HG02798 (cell line): ENCODE measurements around the gene GATAD1.
"Not testable (repeated sequence)": the region's sequence is repeated elsewhere in the genome, so short reads cannot be mapped to it uniquely, and the experiment has no call there.

Experiments used
- ATAC-seq: cut with Tn5 transposase; IDR thresholded peaks from one replicate; pipeline ENCODE4 v1.9.1; 2021; ENCODE audit warnings: mild to moderate bottlenecking; ENCODE audit not compliant: unreplicated experiment, poor library complexity

Gene GATAD1, protein sequence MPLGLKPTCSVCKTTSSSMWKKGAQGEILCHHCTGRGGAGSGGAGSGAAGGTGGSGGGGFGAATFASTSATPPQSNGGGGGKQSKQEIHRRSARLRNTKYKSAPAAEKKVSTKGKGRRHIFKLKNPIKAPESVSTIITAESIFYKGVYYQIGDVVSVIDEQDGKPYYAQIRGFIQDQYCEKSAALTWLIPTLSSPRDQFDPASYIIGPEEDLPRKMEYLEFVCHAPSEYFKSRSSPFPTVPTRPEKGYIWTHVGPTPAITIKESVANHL

DNA sequence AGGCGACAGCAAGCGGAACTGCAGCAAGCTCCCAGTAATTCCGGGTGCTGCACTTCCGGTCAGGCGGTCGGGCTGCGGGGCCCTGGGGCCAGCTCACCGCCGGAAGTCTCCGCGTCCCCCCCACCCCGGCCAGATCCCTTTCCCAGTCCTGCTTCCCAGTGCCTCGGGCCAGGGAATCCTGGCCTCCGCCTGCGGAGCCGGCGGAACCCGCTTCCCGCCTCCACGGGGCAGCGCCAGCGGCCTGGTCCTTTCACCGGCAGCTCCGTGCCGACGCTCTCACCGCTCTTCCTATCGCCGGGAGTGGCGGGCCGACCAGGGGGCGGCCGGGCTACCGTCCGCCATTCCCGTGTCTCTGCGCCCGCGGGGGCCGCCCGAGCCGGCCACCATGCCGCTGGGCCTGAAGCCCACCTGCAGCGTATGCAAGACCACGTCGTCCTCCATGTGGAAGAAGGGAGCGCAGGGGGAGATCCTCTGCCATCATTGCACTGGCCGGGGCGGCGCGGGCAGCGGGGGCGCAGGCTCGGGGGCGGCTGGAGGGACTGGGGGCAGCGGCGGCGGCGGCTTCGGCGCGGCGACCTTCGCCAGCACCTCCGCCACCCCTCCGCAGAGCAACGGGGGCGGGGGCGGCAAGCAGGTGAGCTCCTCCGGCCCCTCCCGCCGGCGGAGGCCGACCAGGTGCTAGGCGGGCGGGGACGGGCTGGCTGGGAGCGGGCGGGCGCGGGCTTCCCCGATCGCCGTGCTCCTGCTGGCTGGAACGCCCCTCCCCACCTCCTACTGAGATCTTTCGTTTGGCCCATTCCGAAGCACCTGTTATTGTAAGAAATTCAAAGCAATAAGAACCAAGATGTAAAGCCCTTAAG, at the start of gene GATAD1:
TSS of gene GATAD1 (plus strand) at position 138 of the 860 bp plus-strand sequence. CDS start at position 386, 248 bp downstream.
- ATAC-seq = peak; percentile 94

DNA sequence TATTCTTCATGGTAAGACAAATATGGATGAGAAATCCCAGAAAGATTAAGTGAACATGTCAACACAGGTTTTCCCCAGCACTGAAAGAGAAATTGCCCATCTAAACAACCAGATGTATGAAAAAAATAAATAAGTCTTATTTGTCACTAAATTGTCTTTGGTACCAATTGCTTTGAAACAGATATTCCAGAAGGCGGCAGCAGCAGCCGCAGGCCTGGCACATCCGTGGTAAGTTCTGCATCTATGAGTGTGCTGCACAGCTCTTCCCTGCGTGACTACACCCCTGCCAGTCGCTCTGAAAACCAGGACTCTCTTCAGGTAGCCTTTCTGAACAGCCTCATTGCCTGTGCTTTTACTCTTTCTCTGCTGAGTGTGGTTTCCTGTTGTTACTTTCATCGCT, 49.7 kb upstream of the GATAD1 start:
- ATAC-seq = no peak

DNA sequence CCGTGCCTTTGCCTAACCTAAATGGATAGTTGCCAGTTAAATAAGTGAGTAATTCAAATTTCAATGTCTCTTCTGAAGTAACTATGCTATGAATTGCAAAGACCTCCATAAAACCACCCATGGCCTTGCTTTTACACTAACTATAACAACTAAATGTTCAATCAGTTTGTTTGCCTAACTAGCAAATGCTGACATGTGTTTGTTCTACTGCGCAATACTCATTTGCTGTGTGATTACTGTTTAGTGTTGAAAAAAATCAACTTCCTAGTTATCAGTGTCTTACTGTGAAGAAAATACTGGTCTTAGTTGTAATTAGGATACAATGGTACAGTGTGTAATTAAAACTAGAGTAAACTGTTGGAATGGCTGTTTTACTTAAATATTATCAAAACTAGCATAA, 47.3 kb upstream of the GATAD1 start:
- no peak for ATAC-seq

DNA sequence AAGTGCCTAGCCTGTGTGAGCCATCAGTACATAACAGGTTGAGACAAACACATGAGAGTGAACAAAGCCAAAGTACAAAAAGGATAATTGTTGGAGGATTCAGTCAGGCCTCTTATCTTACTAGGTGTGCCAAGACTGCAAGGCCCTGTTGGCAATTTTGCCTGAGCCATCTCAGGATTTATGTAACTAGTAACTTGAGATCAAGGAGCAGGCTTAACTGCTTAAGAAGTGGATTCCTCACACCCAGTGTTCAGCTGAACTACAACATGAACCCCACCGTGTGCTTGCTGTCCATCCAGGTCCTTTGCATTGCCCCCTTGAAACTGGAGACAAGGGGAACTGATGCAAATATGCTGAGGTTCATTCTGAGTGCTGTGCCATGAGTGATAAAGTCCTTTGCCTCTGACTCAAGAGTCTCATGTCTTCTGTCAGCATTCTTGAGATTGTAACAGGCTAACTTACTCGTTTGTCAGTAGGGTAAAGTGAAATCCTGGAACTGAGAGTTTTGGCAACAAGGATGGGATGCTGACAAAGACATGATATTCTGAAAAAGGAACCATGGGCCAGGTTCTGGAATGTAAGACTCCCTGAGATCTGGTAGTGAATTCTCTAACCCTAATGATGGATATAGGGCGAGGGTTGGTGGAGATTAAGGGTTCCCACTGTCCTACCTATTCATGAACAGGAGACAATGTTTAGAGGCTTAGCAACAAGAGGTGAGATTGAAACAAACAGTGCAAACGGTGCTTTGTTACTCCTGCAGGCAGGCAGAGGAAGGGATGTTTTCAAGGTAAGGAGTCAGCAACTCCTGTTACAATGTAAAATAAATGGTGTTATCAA, 44.1 kb upstream of the GATAD1 start:
- ATAC-seq = no peak

DNA sequence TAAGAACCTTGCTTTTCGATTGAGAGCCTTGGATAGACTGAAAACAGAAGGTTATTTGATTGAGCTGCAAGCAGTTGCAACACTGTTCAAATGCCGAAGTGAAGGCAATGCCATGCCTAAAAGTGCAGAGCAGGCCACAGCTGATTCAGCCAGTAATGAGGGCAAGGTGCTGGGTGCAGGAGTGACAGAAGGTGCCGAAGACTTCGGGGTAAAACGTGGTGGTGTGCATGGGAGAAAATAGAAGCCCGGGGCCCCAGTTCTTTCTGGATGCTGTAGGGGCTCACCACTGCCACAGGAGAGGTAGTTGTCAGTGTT, 43.6 kb upstream of the GATAD1 start:
- no peak for ATAC-seq

DNA sequence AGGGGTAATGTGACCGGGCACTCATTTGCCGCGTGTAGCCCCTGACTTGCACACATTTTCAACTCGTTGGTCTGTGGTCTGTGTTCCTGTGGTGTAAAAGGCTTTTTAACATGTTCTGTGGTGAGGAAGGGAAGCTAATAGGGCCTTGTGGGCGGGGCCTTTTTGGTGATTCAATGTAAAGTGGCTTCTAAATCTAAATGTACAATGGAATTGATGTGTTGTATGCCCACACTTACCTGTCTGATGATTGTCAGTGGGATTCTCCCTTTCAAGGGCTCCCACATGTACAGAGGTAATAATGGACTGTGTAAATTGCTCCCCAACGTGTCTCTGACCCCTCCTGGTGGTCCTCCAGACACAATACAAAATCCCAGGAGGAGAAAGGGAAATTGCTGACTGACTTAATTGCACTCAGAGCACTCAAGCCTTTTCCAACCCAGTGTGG, 43.1 kb upstream of the GATAD1 start:
- no peak for ATAC-seq

DNA sequence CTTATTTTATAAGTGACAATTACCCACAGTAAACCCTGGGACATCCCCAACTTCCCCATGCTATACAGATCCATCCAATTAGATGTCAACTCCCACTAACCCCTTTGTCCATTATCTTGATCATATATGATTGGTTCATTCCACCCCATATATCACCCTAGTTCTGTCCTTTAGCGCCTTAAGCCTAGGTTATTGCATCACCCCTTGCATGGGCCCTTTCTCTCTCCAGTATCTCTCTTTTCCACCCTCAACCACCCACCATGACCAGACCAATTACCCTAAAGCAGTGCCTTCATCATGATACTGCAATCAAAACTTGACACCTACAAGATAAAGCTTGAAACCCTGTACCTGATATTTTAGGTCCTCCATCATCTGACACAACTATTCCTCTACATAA, 37.9 kb upstream of the GATAD1 start:
- no peak for ATAC-seq

DNA sequence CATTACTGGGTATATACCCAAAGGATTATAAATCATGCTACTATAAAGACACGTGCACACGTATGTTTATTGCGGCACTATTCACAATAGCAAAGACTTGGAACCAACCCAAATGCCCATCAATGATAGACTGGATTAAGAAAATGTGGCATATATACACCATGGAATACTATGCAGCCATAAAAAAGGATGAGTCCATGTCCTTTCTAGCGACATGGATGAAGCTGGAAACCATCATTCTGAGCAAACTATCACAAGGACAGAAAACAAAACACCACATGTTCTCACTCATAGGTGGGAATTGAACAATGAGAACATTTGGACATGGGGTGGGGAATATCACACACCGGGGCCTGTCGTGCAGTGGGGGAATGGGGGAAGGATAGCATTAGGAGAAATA, 37.1 kb upstream of the GATAD1 start:
- ATAC-seq = not testable (repeated sequence)

DNA sequence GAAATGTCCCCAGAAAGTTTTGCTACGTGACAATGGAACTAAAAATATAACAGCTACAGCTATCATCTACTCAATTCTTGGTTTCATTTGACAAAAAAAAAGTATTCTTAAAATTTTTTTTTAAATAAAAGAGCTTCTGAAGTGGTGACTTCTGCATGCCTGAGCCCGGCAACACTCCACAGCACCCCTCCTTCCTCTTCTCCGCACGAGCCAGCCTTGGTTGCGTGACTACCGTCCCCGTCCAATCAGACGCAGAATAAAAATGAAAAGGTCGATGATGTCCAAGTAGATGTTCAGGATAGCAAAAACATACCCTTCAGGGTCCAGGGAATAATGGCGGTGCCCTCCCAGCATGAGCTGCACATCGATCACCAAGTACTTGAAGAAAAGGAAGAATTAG, 34.5 kb upstream of the GATAD1 start:
- ATAC-seq = no peak

DNA sequence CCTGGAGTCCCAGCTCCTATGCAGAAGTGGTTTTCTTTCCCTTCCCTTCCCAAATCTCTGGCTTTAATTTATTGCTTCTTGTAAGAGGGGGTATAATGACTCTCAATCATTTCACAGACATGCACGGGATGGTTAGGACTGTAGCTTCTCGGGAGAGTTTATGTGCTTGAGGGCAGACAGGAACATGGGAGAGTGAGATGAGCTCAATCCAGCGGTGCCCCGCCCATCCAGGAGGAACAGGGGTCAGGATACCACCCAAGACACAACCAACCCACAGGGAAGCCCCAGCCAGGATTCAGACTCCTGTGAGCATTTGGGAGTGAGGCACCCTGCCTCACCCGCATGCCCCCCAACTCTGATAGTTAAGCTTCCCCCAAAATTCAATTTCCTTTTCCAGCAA, 33.7 kb upstream of the GATAD1 start:
- no peak for ATAC-seq

DNA sequence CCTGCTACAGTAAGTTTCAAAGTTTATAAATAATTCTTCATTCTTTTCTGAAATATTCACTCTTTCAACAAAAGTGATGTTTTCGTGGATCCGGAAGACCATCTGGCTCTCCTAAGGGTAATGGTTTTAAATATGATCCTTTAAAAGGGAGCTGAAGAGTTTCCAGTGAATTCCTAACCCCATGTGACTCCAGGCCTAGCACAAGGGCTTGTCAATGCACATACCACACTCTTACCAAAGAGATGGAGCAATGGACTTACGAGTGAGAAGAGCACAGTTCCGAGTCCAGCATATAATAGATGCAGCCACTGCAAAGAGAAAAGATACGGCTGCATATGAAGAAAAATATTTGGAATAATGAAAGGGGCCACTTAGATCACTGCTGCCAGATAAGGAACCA, 32.1 kb upstream of the GATAD1 start:
- ATAC-seq = no peak

DNA sequence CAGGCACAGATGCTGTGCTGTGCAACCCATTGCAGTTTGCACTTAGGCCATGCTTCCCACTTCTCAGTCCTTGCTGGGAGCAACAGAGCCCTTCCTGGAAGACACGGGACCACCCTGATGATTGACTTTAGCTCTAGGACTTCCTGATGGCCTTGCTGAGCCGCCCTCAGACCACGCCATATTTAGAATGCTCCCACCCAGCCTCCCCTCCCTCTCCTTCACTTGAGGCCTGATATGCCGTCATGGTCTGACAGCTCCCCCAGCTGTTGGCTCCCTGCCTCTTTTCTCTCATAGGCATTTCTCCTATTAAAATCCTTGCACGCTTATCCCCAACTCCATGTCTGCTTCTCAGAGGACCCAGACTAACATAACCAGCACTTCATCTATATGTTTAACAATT, 29.4 kb upstream of the GATAD1 start:
- ATAC-seq = no peak

DNA sequence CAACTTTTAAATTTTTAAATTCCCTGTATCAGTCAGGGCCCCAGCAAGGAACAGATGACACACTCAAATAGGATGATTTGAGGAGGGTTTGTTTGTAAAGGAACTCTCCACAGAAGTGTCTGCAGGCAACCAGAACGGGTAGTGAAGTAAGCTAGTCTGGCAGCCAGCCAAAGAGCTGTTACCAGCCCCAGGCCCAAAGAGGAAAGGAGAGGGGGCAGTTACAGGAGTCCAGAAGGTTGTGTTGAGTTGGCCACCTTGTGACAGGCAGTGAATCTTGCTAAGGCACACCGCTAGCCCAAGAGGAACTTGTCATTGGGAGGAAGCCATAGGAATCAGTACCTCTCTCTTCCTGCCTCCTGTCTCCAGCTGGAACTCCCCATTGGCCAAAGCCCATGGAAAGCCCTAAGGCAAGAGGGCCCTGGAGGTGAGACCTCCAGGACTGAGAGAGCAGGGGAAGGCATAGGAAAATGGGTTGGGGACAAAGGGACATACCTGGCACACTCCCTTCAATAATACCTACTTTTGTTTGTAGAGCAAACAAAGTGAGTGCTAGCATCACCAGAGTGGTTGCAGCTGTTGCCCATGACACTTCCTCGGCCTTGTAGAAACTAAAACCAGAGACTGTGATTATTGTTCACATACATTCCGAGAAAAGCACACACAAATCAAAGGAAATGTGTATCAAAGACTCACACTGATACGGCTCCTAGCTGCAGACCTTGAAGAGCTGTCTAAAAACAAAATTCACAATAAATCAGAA, 25.4 kb upstream of the GATAD1 start:
- ATAC-seq = no peak

DNA sequence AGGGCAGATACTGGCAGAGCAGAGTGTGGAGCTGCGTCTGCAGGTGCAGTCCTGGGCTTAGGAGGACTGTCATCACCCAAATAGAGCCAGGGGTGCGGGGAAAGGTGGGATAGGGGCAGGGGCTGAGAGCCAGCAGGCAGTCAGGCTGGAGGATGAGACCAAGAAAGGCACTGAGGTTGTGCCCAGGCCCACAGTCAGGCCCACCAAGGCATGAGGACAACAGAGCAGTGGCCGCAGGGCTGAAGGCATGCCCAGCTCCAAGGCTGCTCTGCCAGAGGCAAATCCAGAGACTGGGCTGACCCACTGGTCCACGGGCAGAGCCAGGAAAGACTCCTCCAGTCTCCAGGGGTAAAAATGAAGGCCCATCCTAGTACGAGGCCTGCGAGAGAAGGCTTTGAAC, 24.4 kb upstream of the GATAD1 start:
- no peak for ATAC-seq

DNA sequence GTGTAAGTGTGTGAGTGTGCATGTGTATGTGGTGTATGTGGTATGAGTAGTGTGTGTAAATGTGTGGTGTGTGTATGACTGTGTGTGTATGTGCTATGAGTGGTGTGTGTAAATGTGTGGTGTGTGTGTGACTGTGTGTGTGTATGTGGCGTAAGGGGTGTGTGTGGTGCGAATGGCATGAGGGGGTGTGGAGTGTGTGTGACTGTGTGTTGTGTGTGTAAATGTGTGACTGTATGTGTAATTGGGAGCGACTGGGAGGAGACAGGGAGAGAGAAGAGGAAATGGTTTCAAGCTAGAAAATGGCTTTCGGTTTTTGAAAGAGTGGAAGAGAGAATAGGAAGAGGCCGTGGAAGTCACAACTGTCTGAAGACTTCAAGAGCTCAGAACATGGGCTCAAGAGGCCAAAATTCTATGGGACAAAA, 23.6 kb upstream of the GATAD1 start:
- no peak for ATAC-seq

DNA sequence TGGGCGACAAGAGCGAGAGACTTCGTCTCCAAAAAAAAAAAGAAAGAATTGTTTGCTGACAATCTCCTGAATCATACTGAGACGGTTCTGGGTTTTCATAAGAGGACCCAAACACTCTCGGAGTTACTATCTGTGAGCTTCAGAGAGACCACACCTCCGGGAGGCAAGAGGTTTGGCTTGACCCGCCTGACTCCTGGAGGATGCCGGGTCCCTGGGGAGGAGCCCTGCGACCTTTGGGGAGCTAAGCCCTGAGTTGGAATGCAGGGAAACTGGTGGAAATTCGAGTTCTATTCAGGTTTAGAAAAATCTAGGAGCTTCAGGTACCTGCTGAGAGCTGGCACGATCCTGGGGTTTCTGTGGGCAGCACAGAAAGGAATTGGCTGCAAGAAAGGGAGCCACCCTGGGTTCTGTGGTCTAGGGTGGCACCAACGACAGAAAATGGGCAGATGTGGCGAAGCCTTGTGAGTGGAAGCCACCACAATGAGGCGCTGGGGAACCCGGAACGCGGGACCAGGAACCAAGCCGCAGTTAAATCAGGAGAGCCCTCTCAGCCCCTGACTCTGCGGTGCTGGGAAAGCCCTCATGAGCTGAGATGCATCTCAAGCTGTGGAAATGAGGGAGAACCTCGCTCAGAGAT, 21.9 kb upstream of the GATAD1 start:
- no peak for ATAC-seq

DNA sequence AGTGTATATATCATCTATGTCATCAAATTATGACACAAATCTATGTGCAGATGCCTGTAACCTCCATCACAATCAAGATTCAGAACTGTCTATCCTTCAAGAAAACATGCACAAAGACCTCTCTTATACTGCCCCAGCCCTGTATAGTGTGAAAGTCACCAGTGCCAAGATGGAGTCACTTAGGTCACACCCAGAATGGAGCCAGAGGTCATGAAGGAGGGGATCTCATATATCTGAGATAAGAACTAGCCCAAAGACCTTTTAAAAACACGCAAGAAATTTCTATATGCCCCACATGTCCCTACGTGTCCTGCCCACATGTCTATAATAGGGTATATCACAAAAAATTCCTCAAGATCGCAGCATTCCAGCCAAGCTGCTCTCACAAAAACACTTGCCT, 20.1 kb upstream of the GATAD1 start:
- no peak for ATAC-seq

DNA sequence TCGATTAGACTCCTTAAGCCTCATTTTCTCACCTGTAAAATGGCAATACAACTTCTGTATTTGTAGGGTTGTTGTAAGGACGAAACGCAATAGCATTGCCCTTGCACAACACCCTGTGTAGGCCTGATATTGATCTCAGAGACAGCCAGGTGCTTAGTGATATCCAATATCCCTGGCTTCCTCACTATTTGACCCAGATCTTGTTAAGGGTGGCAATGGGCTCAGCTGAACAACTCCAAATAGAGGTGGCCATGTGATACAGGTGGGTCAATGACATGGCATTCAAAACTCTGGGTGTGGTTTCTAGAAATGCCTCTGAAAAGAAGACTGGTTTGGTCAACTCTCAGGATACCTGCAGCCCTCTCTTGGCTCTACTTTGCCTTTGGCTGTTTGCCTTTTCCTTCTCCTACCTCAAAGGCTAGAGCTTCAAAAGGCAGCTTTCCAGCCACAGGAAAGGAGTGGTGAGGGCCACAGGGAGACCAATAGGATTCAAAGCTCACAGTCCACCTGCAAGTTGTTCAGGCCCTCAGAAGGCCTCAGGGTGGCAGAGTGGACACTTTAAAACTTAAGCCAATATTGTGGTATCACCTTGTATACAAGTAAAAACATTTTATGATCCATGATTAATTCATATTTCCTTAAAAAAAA, 14.9 kb upstream of the GATAD1 start:
- ATAC-seq = no peak

DNA sequence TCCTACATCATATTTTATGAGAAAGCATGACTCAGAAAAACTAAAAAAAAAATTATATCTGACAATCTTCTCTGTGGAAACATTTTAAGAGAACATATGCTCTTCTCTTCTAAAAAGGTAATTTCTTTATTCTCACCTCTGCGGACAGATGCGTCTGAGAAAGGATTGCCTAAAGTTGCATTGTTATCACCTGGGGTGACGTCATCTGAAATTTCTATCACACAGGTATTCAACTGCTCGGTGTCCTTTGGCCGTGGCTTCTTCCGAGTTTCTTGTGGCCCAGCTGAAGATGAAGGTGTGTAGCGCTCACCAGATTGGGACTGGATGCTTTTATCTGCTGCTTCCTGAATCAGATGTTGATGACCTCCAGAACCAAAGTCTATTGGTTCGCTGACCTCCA, 14.3 kb upstream of the GATAD1 start:
- no peak for ATAC-seq
